ENCODE measurements around the gene ITGB5.

The ITGB5 gene

DNA sequence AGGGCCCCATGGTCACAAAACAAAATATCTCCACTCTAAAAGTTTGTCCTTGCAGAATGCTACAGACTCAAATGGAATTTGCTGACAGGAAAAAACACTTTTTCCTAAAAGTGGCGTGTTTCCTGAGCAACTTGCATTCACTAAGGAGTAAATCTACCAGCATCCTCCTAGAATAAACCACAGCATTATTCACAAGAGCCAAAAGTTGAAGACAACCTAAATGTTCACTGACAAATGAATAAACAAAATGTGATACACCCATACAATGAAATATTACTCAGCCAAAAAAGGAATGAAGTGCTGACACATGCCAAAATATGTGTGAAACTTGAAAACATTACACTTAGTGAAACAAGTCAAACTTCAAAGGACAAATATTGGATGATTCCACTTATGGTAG is 28.9 kb downstream of the ITGB5 start:
- DNase-seq: no peak

DNA sequence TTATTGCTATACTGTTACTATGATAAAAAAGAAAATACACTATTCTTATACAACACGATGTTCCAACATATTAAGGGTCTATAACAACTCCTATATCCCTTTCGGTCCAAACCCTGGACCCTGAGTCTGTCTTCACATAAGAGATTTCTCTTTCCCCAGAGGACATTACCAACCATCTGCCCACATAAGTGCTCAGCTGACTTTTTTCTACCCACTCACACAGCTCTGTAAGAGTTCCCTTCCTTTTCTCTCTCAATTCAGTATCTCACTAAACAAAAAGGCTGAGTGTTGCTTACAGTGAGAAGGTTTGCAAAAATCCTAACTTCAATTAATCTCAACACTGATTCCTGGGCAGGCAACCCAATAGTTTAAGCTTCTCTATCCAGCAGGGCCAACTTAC is 30.5 kb downstream of the ITGB5 start:
- no peak for DNase-seq

DNA sequence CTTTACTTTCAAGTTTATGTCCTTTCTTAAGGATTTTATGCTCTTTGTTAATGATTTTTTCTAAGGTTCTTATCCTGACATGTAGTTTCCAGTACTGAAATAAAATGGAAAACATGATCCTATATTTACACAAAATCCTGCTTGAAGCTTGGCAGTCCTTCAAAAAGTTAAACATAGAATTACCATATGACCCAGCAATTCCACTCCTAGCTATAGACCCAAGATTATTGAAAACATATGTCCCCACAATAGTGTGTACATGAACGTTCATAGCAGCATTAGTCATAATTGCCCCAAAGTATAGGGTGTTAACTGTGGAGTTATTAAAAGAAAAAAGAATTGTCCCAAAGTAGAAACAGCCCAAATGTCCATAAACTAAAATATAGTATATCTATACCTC is 33.2 kb downstream of the ITGB5 start:
- no peak for DNase-seq

DNA sequence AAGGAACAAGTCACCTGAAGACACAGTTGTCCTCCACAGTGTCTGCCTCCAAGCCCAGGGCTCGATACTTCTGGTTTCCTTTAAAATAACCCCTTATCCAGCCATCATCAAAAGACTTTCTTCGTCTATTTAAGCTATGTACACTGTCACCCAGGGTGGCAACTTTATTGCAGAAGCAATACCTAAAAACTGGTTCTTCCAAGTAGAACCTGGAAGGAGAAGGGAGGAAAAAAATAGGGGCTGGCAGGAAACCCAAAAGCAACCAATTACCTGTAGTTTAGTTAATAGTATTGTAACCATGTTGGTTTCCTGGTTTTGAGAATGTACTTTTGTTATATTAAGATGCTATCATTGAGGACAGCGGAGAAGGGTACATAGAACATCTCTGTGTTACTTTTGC is 33.7 kb downstream of the ITGB5 start:
- no peak for DNase-seq

- no peak for DNase-seq
These were observed 35.3 kb downstream of the ITGB5 start for GRCh38 chr3:124851905-124852304.

- no peak for DNase-seq
These were observed 36.0 kb downstream of the ITGB5 start for GRCh38 chr3:124851136-124851535.

DNA sequence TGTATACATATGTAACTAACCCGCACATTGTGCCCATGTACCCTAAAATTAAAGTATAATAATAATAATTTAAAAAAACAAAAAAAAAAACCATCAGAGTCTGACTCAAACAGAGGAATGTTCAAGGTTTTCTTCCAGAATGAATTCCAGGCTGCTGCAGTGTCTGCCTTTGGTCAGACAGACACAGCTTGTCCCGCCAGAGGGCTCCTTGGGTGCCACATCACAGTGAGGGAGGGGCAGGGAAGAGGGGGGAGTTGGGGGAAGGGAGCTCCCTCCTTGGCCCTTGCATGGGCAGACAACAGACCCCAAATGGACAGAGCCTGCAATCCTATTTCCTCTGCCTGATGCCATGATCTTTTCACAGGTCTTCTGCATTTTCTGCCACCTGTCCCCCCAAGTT is 36.5 kb downstream of the ITGB5 start:
- no peak for DNase-seq

- no peak for DNase-seq
These were observed 37.0 kb downstream of the ITGB5 start for GRCh38 chr3:124850212-124850611.

DNA sequence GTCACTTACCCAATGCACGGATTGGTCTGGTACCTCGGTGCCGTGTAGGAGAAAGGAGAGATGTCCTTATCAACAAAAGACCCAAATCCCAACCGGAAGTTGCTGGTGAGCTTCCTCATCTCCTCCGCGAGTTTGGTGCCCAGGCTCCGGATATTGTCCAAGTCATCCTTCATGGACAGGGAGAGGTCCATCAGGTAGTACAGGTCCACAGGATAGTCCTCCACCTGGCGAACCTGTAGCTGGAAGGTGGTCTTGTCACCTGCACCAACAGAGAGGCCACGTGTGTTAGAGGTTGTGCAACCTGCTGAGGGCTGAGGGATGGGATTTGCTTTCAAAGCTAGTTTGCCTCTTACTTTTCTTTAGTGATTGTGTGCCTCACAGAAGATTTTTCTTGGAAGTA is 38.9 kb downstream of the ITGB5 start:
- DNase-seq: no peak

DNA sequence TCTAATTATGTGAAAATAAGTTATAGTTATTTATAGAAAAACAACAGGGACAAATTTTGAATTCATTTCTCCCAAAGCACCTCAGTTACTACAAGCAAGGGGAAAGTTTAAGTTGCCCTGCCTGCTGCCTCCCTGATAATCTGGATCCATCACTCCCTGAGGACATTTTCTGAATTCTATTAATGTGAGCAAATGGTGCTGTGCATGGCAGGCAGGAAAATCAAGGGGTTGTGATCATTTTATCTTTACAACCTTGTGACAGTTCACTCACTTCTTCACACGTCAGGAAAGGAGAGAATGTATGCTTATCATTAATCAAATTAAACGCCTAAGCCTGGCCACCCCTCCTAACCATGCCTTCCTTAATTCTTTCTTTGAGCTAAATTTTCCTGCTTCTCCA is 39.3 kb downstream of the ITGB5 start:
- DNase-seq: no peak

- DNase-seq: no peak
These were observed 40.1 kb downstream of the ITGB5 start for GRCh38 chr3:124847051-124847450.

DNA sequence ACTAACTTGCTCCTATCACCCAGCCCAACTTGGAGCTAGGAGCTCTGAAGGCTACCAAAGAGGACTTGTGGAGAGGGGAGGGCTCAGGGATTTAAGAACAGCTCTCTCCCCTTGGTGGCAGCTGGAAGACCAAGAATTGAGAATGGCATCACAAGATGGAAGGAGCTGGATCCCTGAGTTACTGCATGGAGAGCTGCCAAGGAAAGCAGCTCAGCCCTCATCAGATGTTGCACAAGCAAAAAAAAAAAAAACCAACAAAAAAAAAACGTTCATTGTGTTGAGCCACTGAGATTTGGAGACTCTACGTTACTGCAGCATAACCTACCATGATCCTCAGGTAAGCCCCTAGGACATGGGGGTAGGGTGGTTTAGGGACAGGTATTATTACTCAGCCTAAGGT is 41.0 kb downstream of the ITGB5 start:
- no peak for DNase-seq

DNA sequence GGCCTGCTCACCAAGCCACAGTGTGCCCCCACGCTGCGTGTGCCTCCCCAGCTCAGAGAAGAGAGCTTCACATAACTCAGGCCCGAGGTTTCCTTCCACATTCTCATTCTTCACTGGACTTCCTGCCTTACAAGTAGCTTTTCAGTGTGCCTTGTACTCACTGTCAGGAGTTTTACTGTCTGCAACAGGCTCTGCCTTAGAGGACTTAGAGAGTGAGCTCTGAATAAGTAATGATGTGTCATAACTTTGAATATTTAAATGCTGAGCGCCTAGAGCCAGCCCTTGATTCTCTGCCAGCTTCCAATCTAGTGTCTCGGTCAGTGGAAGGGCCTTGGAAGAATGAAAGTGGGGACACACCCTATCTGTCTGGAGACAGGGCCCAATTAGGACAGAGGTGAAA is 41.8 kb downstream of the ITGB5 start:
- DNase-seq: no peak

- no peak for DNase-seq
These were observed 43.5 kb downstream of the ITGB5 start for GRCh38 chr3:124843506-124844177.

GRCh38 chr3:124843047-124843446 is 44.1 kb downstream of the ITGB5 start:
- no peak for DNase-seq

DNA sequence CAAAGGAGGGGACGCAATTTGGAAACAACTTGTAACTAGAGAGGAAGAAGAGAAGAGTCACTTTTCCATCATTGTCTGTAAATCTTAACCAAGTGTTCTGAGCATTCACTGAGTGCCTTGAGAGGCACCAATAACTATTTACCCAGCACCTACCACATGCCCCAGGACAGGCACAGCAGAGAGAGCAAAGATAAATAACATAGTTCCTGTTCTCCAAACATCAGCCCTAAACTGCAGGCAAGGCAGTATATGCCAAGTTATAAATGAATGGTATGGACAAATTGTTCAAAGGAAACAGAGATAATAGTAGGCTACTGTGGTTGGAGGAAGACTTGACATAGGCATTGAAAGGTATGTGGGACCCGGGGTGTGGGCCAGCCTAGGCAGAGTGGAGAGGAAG is 45.6 kb downstream of the ITGB5 start:
- no peak for DNase-seq

- no peak for DNase-seq
These were observed 46.8 kb downstream of the ITGB5 start for GRCh38 chr3:124840331-124840730.

- DNase-seq: no peak
These were observed 47.3 kb downstream of the ITGB5 start for GRCh38 chr3:124839896-124840295.

- DNase-seq: no peak
These were observed 48.2 kb downstream of the ITGB5 start for GRCh38 chr3:124838963-124839362.

DNA sequence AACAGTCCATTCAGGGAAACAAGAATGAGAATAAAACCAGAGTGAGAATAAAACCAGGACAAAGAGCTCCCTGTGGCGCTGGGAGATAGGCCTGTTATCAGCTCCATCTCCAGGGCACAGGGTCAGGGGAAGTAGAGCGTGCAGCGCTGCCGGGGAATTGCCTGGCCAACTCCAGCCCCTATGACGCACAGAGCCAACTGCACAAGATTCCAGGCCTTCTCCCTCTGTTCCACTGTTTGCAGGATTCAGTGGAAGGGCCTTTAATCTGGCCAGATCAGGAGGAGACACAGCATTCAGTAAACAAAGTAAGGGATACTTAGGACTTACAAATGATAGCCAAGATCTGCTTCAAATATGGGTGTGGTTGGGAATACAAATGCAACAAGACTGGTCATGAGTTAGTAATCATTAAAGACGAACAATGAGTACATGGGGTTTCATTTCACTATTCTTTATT is 49.4 kb downstream of the ITGB5 start:
- DNase-seq: no peak

DNA sequence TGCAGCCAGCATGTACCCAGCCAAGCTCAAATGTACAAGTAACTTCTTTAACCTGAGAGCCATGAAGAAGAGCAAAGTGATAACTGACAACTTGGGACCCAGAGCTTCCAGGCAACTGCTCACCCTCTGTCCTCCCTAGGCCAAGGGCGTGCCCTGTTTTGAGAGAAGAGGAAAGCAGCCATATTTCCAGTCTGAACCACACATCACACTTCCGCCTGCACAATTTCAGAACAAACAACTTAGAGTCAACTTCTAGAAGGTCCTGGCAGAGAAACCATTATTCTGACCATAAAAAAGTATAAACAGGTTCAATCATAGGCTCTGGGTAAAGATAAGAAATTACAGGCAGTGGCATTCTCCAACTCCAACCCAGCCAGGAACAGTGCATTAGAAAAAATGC is 50.1 kb downstream of the ITGB5 start:
- no peak for DNase-seq

DNA sequence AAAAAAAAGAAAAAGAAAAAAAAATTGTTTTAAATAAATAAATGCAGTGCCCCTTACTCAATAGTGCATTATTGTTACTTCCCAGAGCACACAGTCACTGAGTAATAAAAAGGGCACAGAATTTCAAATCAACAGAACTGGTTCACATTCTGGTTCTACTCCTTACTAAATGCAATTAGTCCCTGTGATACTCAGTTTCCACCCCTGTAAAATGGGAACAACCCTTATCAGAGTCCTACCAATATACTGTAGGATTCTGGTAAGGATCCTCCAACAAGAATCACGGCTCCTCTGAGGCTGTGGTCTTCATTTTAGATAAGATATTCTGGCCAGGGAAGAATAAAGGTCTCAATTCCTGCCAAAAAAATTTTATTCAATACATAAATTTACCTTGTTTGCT is 50.7 kb downstream of the ITGB5 start:
- DNase-seq: no peak

DNA sequence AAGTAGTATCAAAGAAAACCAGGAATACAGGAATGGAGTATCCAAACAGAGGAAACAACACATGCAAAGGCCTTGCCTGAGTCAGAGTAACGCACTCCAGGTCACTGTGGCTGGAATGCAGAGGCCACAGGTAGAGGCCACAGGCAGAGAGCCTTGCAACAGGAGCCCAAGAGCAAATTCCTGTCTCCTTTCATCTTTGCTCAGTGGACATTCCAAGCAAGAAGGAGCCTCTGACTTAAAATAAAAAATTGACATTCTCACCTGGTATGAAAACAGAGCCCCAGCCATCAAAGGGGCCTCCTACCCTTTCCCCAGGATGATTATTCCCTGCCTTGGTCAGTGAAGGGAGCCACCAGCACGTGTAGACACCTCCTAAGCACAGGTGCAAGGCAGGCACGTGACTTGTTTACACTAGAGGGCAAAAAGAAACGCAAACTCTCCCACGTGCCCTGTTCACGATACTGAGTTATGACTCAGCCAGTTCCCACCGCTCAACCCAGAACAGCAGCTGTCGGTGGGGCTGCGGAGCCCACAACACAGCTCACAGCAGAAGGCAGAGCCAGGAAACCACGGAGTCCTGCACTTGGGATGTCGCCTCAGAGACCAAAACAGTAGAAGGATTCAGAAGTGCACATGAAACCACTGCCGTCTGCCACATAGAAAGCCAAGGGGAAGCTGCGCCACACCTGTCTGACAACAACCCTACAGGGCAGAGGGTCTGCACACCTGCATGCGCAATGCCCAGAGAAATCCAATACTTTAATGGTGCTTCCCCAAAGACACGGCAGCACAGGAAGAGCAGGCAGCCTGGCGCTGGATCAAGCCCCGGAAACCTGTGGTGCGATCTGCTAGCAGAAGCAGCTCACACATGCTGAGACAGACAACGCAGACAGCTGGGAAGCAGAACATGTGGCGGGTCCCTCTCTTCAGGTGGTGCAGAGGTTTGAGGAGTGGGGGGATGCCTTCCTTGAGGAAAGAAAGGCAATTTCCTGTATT is 52.1 kb downstream of the ITGB5 start:
- DNase-seq: peak; percentile 70

DNA sequence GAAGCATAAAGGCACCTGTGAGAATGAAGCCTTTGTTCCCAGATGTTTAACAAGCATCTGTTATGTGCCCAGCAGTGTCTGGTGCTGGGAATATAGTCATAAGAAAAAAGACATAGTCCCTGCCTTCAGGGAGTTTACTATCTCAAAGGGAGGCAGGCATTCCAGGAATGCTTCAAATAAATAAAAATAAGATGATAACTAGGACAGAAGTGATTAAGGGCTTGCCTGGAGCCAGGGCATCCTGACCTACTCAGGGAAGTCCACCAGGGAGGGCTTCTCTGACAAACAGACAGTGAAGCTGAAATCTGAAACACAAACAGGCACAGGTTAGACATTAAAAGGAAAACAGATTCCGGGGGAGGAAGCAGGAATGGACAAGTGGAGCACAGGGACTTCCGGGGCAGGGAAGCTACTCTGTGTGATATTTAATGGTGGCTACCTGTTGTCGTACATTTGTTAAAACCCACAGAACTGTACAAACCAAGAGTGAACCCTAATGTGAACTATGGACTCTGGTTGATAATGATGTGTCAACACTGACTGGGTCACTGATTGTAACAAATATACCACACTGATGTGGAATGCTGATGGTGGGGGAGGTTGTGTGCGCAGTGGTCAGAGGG is 53.3 kb downstream of the ITGB5 start:
- DNase-seq: no peak

All from MV-4-11 (cell line).